NCI-H2171 treated with DMSO at 0.1 percent for 48 hours (cell line): Measurements from ENCODE around the gene ALPL.

ENCODE experiments used
- DNase-seq: peaks from one replicate; lab custom pipeline; 2025; lab: John Stamatoyannopoulos, UW

The ALPL gene

DNA sequence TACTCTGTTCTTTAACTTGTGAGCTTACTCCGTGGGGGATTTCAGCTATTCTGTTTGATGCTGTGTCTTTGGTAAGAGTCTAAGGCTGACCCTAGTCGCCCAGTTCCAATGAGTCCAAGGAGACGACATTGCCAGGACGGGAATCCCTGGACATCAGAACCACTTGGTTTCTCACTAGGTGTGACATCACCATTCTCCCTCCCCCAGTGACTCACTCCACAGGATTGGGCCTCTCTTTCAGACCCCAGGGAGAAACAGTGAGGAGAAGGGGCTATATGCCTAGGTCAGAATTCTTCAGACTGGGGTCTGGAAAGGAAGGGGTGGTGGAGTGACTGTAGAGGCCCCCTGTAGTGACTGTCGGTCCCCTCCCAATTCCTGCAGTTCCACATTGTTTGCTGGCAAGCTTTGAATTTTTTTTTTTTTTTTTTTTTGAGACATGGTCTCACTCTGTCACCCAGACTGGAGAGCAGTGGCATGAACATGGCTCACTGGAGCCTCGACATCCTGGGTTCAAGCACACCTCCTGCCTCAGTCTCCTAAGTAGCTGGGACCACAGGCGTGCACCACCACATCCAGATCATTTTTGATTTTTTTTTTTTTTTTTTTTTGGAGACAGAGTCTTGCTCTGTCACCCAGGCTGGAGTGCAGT, 21.3 kb downstream of the ALPL start:
- DNase-seq = no peak

DNA sequence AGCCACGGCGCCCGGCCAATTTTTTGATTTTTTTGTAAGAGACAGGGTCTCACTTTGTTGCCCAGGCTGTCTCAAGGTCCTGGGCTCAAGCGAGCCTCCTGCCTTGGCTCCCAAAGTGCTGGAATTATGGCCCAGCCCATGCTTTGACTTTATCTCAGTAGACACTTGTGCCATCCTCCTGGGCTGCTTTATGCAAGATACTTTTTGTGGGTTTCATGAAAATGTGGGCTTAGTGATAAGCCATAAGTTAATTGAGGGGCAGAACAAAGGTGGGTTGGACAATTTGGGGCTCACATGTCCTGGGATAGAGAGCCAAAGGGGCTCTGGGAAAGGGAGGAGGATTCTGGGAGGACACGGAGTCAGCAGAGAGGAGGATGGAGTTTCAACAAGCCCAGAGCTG, 22.0 kb downstream of the ALPL start:
- DNase-seq = no peak

DNA sequence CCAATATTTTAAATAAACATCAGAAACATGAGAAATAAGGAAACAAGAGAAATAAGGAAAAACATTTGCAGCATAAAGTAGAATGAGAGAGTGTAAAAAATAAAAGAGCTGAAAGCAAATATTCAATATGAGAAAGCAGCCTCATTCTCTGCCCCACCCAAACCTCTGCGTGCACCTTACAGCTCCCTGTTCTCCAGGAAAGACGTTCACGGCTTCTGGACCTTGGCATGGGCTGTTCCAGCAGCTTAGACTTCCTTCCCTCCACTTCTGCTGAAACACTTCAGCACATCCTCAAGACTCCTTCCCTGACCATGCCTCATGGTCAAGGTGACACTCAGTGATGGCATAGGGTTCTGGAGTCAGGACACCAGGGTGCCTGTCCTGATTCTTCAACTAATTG, 23.3 kb downstream of the ALPL start:
- DNase-seq = no peak

DNA sequence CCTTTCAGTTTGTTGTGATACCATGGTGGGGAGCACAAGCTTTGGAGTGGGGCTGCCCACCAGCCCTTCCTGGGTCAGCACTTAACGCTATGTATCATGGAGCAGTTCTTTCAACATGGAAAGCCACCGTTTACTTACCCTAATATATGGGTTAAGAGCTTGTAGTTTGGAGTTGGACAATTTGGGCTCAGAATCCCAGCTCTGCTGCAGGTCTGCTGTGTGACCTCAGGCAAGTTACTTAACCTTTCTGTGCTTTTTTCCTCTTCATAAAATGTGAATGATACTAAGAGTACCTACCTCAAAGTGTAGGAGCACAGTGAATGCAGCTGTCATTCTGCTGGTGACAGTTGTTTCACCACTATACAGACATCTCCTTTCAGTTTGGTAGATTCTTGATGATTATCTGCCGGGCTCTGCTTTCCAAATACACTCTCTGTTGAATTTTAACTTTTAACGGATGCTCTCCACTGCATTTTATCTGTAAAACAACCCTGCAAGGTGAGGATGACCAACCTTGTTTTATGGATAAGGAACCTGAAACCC, 23.8 kb downstream of the ALPL start:
- DNase-seq = no peak

DNA sequence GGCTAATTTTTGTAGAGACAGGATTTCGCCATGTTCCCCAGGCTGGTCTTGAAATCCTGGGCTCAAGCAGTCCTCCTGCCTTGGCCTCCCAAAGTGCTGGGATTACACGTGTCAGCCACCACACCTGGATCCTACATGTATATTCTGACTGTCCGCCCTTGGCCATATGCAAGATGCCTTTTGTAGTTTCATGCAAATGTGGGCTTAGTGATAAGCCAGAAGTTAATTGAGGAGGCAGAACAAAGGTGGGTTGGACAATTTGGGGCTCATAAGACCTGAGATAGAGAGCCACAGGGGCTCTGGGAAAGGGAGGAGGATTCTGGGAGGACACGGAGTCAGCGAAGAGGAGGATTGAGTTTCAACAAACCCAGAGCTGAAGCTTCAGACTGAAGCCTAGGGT, 24.9 kb downstream of the ALPL start:
- DNase-seq = peak; percentile 57

DNA sequence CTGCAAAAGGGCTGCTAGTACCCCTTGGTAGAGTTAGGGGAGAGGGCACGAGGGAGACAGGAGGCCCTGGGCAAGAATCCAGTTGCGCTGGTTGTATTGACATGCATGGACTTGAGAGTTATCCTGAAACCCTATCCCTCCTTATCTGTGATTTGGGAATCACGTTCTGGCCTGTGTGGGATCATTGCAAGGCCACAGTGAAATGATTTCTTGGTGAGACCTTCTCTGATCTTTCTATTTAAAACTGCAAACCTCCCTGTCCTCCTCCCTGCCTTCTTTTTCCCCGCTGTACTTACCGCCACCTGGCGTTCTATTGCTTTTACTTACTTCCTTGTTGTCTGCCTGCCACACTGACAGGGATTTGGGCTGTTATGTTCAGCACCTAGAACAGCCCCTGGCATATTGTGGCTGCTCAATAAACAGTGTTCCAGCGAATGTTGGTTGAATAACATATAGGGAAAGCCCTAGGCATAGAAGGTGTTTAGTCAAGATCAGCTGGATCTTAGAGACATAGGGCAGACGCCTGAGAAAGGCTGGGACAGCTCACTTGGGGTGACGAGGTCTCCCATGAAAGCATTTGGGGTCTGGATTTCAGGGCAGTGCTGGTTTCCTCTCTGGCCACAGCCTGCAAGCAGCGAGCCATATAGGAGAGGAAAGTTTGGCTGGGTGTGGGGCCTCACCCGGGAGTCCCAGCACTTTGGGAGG, 25.6 kb downstream of the ALPL start:
- DNase-seq = peak; percentile 90

DNA sequence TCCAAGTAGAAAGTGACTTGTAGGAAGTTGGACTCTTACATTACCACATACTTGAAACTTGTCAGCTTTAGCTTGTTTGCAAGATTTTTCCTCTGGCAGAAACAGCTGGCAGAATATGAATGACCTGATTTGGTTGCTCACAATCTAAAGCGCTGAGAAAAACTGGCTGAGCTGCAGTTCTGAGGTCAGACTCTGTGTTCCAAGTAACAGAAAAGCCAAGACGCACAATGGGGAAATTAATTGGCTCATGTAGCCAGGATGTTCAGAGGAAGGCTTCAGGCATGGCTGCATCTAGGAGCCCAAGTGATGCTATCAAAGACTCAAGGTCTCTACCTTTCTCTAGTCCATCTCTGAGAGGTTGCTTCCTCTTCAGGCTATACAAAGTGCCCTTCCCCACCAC, 27.0 kb downstream of the ALPL start:
- DNase-seq = no peak

DNA sequence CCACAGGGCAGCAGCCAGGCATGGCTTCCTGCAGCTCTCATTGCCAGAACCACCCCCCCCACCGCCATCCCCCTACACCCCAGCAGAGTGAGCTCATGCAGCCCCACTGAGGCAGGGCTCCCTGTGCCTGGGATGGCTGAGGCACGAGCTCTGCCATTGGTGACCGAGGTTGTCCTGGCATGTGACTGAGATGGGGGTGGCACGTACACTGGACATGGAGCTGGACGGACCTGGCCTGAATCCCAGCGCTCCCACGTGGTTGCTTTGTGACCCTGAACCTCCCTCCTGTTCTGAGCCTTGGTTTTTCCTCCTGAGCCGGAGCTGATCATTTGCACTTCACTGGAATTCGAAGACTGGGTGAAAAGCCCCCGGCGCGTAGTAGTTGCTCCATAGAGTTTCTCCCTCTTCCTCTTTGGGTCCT, 28.3 kb downstream of the ALPL start:
- no peak for DNase-seq

DNA sequence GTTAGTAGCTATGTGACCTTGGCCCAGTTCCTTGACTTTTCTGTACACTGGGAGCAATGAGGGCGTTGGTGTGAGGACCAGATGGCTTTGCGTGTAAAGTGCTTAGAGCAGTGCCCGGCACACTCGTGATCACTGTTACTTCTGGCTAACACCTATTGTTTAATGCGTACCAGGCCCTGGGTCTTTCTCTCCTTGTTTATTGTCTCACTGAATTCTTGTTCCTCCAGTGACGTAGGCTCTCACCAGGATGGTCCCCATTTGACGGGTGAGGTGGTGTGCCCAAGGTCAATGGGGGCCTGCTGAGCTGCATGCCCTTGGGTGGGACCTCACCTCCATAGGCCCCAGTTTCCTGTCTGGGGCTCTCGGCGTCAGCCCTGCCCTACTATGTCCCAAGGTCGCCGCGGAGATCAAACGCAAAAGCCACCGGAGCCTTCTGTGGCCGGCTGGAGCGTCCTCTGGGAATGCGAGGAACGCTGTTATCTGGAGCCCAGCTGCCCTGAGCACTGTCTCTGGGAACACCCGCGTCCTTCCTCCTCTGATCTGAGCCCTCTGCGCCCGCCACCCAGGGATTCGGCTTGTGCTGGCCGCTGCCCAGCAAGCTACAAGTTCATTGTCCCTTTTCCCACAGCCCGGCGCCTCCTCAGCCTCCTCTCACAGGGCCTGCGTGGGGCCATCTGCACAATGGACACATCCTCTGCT, 28.9 kb downstream of the ALPL start:
- no peak for DNase-seq

DNA sequence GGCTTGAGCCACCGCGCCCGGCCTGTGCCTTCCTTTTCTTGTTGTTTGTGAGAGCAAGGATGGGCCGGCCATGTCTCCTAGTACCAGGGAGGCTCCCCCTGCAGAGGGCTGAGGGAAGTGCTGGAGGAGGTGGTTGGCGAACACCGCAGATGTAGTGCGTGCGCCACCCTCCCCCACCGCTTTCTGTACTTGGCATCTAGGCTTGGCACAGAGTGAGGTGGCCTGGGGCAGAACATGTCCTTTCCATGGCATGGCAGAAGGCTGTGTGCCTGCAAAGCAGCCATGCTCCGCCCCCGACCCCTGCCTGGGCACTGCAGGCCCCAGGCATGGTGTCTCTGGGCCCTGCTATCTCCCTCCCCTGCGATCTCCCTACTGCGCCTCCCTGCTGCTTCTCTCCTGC, 30.7 kb downstream of the ALPL start:
- no peak for DNase-seq

DNA sequence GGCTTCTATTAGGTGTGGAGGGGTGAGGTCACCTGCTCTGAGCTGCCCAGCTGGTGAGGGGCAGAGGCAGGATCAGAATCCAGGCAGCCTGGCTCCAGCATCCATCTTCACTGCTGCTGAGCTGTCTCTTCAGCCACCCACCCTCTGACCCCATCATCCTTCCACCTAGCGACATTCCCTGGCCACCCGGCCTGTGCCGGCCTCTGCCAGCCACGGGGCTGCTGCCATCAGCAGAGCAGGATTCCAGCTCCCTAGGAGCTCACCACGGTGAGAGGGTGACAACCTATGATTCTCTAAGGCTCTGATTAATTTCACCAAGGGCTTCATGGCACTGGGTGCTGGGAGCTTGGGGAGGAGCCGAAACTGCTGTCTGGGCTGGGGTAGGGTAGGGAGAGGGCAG, 32.1 kb downstream of the ALPL start:
- no peak for DNase-seq

DNA sequence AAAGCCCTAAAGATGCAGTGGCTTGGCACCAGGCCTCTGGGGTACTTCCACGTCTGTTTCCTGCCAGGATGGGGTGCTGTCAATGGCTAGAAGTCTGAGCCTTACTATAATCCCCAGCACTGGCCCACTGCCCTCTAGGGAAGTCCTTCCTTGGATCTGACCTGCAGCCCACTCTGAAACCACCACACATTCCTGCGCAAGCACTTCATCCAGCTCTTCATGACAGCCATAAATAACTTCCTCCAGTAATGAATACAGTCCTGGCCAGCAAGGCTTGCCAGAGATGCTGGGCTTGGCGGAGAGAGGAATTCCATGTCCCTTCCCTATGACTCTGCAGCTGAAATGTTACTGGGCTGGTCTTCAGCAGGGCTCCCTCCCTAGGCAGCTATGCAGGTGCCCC, 32.6 kb downstream of the ALPL start:
- no peak for DNase-seq

DNA sequence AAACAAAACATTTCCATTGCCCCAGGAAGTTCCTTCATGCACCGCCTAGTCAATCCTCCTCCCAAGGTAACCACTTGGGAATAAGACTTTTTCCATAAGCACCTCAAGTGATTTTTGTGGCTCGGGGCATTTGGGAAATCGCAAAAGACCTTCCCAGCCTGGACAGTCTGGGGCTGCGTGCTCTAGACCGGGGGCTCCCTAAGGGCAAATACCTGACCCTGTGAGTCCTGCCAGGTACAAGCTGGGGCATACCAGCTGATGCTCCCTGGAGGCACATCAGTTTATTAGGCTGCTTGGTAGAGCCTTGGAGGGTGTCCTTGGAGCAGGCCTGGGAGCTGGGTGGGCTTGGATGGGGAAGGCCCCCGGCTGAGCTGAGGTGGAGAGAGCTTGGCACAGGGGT, 34.4 kb downstream of the ALPL start:
- DNase-seq = no peak

DNA sequence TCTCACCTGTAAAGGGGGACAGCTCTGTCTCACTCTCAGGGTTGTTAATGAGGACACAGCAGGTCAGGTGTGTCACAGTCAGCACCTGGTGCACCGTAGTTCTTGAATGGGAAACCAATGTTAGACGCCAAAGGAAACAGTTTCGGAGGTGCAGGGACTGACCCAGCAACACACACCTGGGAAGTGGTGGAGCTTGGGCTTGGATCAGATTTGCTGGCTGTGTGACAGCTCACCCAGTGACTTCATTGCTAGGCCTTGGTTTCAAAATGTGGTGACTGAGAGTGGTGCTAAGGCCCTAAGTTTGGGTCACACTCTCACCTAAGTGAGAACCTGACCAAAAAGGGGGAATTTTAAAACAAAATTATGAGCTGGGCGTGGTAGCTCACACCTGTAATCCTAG, 34.9 kb downstream of the ALPL start:
- no peak for DNase-seq

DNA sequence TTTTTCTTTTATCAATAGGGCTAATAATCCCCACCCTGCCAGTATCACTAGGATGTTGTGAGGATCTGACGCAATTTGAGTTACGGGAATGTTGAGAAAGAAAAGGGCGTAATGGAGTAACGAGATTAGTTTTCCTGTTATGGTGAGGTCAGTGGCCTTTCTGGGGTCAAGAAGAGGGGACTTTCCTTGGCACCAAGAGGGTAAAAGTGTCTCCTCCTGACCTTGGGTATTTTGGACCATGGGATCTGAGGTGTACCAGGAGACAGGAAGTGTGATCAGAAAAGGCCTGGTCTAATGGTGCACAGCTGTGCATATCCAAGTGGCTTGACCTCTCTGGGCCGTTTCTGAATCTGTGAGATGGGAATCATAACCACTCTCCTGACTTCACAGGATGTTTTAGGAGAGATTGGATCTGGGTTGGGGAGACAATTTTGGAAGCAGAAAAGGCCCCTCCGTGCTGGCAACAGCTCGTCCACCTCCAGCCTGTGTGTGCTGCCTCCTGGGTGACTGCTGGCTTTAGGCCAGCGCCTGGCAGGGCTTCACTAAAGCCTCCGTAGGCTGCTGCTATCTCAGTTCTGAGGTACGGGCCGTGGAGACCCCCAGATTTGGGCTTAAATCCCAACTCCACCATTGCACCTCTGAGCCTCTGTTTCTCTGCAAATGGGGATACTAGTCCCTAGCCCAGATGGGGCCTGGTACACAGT, 37.1 kb downstream of the ALPL start:
- no peak for DNase-seq

DNA sequence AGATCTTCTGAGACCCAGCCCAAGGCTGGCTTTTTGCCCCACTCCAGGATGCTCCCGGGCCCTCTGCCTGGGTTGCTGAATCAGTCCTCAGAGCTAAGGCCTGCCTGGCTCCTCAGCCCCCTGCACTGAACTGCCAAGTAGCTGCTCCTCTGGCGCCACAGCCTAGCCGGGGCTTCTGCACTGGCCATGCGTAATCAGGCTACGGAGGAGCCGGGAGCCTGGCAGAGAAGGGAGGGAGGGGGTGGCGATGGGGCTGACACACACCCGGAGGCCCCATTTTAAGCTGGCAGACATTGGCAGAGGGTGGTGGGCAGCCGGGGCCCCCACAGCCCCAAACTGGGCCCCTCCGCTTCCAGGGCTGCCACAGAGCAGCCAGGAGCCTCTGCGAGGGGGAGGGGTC, 38.7 kb downstream of the ALPL start:
- no peak for DNase-seq

DNA sequence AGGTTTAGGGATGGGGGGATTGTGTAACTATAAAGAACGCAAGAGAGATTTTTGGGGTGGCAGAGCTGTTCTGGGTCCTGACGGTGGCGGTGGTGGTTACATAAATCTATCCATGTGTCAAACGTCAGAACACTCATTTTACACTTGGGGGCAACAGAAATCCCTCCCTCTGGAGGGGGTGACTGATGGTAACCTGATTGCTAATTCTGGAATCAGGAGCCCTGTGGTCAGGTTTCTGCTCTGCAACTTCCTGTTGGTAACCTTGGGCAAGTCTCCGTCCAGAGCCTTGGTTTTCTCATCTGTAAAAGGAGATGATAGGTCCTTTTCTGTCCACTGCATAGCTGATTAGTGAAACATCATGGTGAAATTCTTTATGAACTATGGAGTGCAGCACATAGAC, 40.9 kb downstream of the ALPL start:
- no peak for DNase-seq

DNA sequence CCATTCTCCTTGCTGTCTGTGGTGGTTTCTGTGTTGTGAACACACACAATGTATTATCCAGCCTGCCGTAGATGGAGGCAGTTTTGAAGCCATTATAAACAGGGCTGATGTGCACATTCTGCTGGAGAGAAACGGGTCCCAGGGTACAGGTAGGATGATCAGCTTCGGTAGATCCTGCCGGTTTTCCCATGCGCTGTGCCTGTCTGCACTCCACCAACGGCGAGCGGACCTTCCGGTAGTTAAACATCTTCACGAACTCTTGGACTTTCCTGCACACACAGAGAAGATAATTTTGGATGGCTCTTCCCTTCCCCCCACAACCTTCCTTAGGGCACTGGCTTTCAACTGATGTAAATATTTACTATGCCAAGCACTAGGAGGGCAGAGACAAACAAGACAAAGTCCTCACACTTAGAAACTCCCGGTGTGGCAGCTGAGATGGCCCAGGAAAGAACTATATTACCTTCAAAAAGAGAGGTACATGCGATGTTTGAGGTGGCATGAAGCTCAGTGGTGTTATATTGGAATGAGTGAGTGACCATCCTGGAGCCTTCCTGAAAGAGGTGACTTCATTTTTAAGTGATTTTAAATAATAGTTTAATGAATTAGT, 41.7 kb downstream of the ALPL start:
- DNase-seq = no peak

DNA sequence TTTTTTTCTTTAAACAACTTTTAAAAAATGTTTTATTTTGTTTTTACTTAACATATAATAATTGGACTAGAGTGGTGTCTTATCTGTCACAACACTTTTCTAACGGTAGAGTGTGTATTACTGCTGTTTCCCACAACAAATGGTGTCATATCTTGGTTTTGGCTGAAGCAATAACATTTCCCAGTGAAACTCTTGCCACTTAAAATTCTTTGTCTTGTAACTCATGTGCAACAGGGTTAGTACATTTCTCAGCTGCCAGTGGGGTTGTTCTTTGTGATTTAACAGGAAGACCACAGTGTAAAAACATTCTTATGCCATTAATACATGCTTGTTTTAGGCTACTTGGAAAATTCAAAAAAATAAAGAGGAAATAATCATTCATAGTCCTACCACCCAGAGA, 43.5 kb downstream of the ALPL start:
- no peak for DNase-seq

DNA sequence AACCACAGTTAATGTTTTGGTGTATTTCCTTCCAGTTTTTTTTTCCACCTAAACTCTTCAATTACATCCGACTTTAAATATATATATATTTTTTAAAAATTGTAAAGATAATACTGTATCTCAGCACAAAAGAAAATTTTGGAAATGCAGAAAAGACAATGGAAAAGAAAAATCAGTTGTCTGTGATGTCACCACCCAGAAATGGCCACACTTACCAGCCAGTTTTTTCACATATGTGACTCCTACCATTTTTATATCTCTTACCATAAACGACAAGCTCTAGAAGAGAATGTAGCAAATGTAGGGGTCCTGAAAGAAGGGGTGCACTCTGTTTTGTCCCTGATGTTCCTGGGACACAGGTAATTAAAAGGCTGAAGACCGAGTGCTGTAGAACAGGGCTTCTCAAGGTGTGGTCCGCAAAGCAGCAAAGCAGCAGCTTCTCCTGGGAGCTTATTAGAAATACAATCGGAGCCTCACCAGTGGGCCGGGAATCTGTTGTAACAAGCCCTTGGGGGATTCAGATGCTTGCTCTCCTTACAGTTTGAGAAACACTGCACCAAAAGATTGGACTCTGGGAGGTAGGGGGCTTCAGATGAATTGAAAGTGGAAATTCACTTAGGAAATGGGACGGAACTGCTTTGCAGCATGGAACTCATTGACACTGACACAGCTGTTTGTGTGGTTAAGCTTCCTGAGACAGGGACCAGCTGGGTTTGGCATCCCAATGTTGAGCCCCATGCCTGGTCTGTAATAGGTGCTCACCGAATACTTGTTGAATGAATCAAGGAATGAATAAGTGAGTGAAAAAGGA, 44.1 kb downstream of the ALPL start:
- peak; percentile 72 for DNase-seq
